GM12878 (cell line): ENCODE results near the gene LMX1A. TPM values are rescaled to one million over a fixed set of nuclear protein-coding genes. Genes with fewer than 3 reads are reported as not detected.

Experiments
- ATAC-seq: fragments of 200-7000 bp; cut with Tn5 transposase; 3 replicates; pipeline ENCODE4 v1.9.1; 2020; ENCODE audit warnings: mild to moderate bottlenecking, moderate library complexity
- BruUV-seq: library from RNA; stranded (reverse); fragments of 400-500 nt; replicated peaks from 2 replicates; lab custom pipeline; 2021; lab: Mats Ljungman, UMichigan
- CTCF ChIA-PET: fragments of 300-600 bp; sonication (Branson Sonifier 250); formaldehyde crosslinking; extraction: SDS; loops from one replicate; lab custom pipeline; 2021; ENCODE audit warnings: inconsistent platforms; lab: Yijun Ruan, JAX
- POLR2A ChIA-PET: fragments of 350-600 bp; formaldehyde crosslinking; extraction: SDS; loops from one replicate; lab custom pipeline; 2021; ENCODE audit warnings: inconsistent platforms; lab: Charles Lee
- RAD21 ChIA-PET: fragments of 300-600 bp; sonication (Branson Sonifier 250); formaldehyde crosslinking; loops from one replicate; lab custom pipeline; 2023; ENCODE audit warnings: antibody characterized with exemption; ENCODE audit not compliant: unreplicated experiment; lab: Charles Lee
- SMC1A ChIA-PET: fragments of 300-600 bp; sonication (Branson Sonifier 250); formaldehyde crosslinking; loops from one replicate; lab custom pipeline; 2023; ENCODE audit not compliant: unreplicated experiment, uncharacterized antibody; lab: Charles Lee
- DNase-seq: peaks from one replicate; pipeline ENCODE4 v3.0.0-alpha.2; 2011; ENCODE audit warnings: low read depth, low spot score
- FAIRE-seq: peaks from 3 replicates; lab custom pipeline; 2011; peaks lifted over from hg19 to GRCh38; lab: Jason Lieb, UNC
- H2AFZ ChIP-seq: 2 replicates; pipeline ENCODE4 v1.6.0; 2011; ENCODE audit warnings: low read depth, low read length, control low read depth; ENCODE audit not compliant: control insufficient read depth
- H3K27ac ChIP-seq: 2 replicates; pipeline ENCODE4 v1.5.1; 2011; ENCODE audit warnings: control low read depth; ENCODE audit not compliant: control insufficient read depth, insufficient read depth
- H3K27me3 ChIP-seq, 2 experiments: replicated peaks in 1 of 2; 2 replicates each; pipeline versions ENCODE4 v1.6.0 to v1.6.1; 2011; ENCODE audit warnings: low read length in 1 of 2; ENCODE audit not compliant: control insufficient read depth in 2 of 2, insufficient read depth in 2 of 2
- H3K36me3 ChIP-seq, 2 experiments: 2 replicates each; pipeline ENCODE4 v1.5.1; 2011; ENCODE audit warnings: low read length in 1 of 2; ENCODE audit not compliant: control insufficient read depth in 2 of 2, insufficient read depth in 2 of 2
- H3K4me1 ChIP-seq: 2 replicates; pipeline ENCODE4 v1.6.1; 2011; ENCODE audit warnings: mild to moderate bottlenecking, low read length, moderate library complexity, mixed read lengths; ENCODE audit not compliant: control insufficient read depth, insufficient read depth
- H3K4me2 ChIP-seq: 2 replicates; pipeline ENCODE4 v1.6.0; 2011; ENCODE audit warnings: control low read depth; ENCODE audit not compliant: control insufficient read depth, insufficient read depth
- H3K4me3 ChIP-seq: fragments of 200-600 bp; sonication (generic); 2 replicates; pipeline ENCODE4 v1.5.1; 2016
- H3K79me2 ChIP-seq: 2 replicates; pipeline ENCODE4 v1.6.0; 2011; ENCODE audit warnings: low read length; ENCODE audit not compliant: control insufficient read depth, insufficient read depth
- H3K9ac ChIP-seq: 2 replicates; pipeline ENCODE4 v1.8.0; 2011; ENCODE audit warnings: low read length, control low read depth, mixed read lengths; ENCODE audit not compliant: control insufficient read depth, insufficient read depth
- H3K9me3 ChIP-seq: replicated peaks from 3 replicates; pipeline ENCODE4 v1.5.1; 2011; ENCODE audit warnings: mild to moderate bottlenecking, low read length; ENCODE audit not compliant: control insufficient read depth, insufficient read depth
- H4K20me1 ChIP-seq: 2 replicates; pipeline ENCODE4 v1.6.0; 2011; ENCODE audit not compliant: control insufficient read depth, insufficient read depth
- ATF2 ChIP-seq: IDR thresholded peaks from 2 replicates; pipeline ENCODE4 v1.6.1; 2012; ENCODE audit warnings: low read length, inconsistent platforms
- ATF3 ChIP-seq: IDR thresholded peaks from 2 replicates; pipeline ENCODE4 v1.6.1; 2011; ENCODE audit warnings: low read depth, mild to moderate bottlenecking, low read length, moderate library complexity, borderline replicate concordance; ENCODE audit errors: extremely low read depth
- BMI1 ChIP-seq: fragments of 450-650 bp; IDR thresholded peaks from 2 replicates; pipeline ENCODE4 v1.6.1; 2016; ENCODE audit warnings: mild to moderate bottlenecking, moderate library complexity, borderline replicate concordance
- CBX3 ChIP-seq: fragments of 200-600 bp; sonication (generic); IDR thresholded peaks from 2 replicates; pipeline ENCODE4 v1.6.1; 2016; ENCODE audit warnings: low read depth, borderline replicate concordance
- CHD4 ChIP-seq: fragments of 200-600 bp; sonication (generic); IDR thresholded peaks from 2 replicates; pipeline ENCODE4 v1.6.1; 2016; ENCODE audit warnings: mild to moderate bottlenecking
- FOS ChIP-seq: IDR thresholded peaks from 3 replicates; pipeline ENCODE4 v1.6.1; 2011; ENCODE audit warnings: borderline replicate concordance; ENCODE audit not compliant: insufficient read length; ENCODE audit errors: extremely low read depth
- MEF2A ChIP-seq: IDR thresholded peaks from 2 replicates; pipeline ENCODE4 v1.6.1; 2011; ENCODE audit warnings: low read depth, mild to moderate bottlenecking, low read length, moderate library complexity; ENCODE audit not compliant: insufficient read depth
- MXI1 ChIP-seq: fragments of 150-350 bp; IDR thresholded peaks from 2 replicates; pipeline ENCODE4 v1.6.1; 2011; ENCODE audit warnings: low read depth, mild to moderate bottlenecking, inconsistent platforms, low read length, improper control_type of control experiment
- NFXL1 ChIP-seq: fragments of 450-650 bp; IDR thresholded peaks from 2 replicates; pipeline ENCODE4 v1.6.1; 2017; ENCODE audit warnings: antibody characterized with exemption, mild to moderate bottlenecking, borderline replicate concordance
- NFYA ChIP-seq: IDR thresholded peaks from 2 replicates; pipeline ENCODE4 v1.6.1; 2011; ENCODE audit warnings: low read depth, mild to moderate bottlenecking, low read length, improper control_type of control experiment, borderline replicate concordance
- POLR2A ChIP-seq: IDR thresholded peaks from 2 replicates; pipeline ENCODE4 v1.6.1; 2011; ENCODE audit warnings: low read depth, mild to moderate bottlenecking, low read length
- RELA ChIP-seq: fragments of 450-650 bp; IDR thresholded peaks from 2 replicates; pipeline ENCODE4 v1.8.0; 2014; ENCODE audit warnings: borderline replicate concordance; ENCODE audit not compliant: partially characterized antibody
- ZNF592 ChIP-seq: fragments of 450-650 bp; IDR thresholded peaks from 2 replicates; pipeline ENCODE4 v1.6.1; 2017; ENCODE audit warnings: mild to moderate bottlenecking, moderate library complexity
- WGBS: methylation state at CpG from one replicate; pipeline ENCODE4 v1.1.6; 2016; ENCODE audit warnings: low lambda C conversion rate; ENCODE audit not compliant: insufficient replicate concordance, insufficient coverage; ENCODE audit errors: missing lambda C conversion rate; 5-methylcytosine and 5-hydroxymethylcytosine counted together
- in situ Hi-C: fragments of 300-500 bp; cut with MboI; formaldehyde crosslinking; loops from 9 replicates; pipeline ENCODE4 v1.14.3; 2018; ENCODE audit warnings: mixed read lengths
- intact Hi-C: fragments of 100-400 bp; cut with micrococcal nuclease; formaldehyde crosslinking; loops from one replicate; pipeline ENCODE4 v1.14.2; 2022; ENCODE audit not compliant: unreplicated experiment
- polyA plus RNA-seq, 11 experiments: library from polyadenylated mRNA; depleted of rRNA in 4 of 11; unstranded in 6 of 11; stranded (reverse) in 5 of 11; fragments of >200 nt; fragmentation: Nextera tagmentation in 4 of 11; fragmentation: Illumina TruSeq in 1 of 11; extraction: Ambion mirVana in 4 of 11; extraction: Trizol in 1 of 11; gene quantifications; 1 replicate in 1 of 11; 2 replicates in 10 of 11; pipeline versions ENCODE4 v1.2.1 to v1.2.3, GENCODE V29; 2011 to 2016; ENCODE audit warnings: inconsistent platforms in 2 of 11, missing spikeins in 2 of 11, low read depth in 1 of 11
- total RNA-seq, 4 experiments: library from RNA; depleted of rRNA in 3 of 4; stranded (reverse); fragments of >200 nt in 3 of 4; fragmentation: Illumina TruSeq in 1 of 4; extraction: Trizol in 1 of 4; gene quantifications; 2 replicates each; pipeline versions ENCODE4 v1.2.1 to v1.2.3, GENCODE V29; 2013 to 2021
- TF ChIP-seq, protein P1 (sequence below): fragments of 450-650 bp; IDR thresholded peaks from 2 replicates; pipeline ENCODE4 v1.6.1; 2017; ENCODE audit warnings: mild to moderate bottlenecking, moderate library complexity

The LMX1A gene
- total and polyA plus RNA-seq, 10 of the 15 experiments (the other 5 are each of a cell fraction or from before 2014, with no cell fraction given) = not detected

GRCh38 chr1:165161130-165161529 lies 195.4 kb downstream of the LMX1A start (continued):
- TF ChIP-seq ZNF592 (no peak), CBX3 (no peak)

DNA sequence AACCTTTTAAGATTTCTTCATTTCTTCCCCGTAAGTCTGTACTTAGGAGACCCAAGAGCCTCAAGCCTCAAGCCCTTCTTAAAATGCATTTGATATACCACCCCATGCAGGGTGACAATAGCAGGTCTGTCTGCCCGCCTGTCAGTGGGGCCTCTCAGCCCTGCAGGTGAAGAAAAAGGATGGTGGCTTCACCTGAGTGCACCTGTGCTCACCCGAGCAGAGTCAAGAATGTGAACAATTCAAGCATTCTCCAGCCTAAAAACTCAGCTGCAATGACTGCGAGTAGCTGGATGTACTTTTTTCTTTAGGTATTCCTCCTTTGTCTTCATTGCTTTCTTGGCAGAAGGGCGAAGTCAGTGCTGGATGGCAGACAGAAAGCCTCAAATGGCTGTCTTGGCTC lies 203.3 kb downstream of the LMX1A start:
- in situ Hi-C loops = no loop called here
- SMC1A ChIA-PET = no interaction called here
- TF ChIP-seq CHD4 (no peak), RELA (no peak), FOS (no peak), MXI1 (no peak), BMI1 (no peak), POLR2A (no peak), ATF3 (no peak), NFYA (no peak), MEF2A (no peak), ATF2 (no peak), NFXL1 (no peak)
- TF ChIP-seq, protein P1, sequence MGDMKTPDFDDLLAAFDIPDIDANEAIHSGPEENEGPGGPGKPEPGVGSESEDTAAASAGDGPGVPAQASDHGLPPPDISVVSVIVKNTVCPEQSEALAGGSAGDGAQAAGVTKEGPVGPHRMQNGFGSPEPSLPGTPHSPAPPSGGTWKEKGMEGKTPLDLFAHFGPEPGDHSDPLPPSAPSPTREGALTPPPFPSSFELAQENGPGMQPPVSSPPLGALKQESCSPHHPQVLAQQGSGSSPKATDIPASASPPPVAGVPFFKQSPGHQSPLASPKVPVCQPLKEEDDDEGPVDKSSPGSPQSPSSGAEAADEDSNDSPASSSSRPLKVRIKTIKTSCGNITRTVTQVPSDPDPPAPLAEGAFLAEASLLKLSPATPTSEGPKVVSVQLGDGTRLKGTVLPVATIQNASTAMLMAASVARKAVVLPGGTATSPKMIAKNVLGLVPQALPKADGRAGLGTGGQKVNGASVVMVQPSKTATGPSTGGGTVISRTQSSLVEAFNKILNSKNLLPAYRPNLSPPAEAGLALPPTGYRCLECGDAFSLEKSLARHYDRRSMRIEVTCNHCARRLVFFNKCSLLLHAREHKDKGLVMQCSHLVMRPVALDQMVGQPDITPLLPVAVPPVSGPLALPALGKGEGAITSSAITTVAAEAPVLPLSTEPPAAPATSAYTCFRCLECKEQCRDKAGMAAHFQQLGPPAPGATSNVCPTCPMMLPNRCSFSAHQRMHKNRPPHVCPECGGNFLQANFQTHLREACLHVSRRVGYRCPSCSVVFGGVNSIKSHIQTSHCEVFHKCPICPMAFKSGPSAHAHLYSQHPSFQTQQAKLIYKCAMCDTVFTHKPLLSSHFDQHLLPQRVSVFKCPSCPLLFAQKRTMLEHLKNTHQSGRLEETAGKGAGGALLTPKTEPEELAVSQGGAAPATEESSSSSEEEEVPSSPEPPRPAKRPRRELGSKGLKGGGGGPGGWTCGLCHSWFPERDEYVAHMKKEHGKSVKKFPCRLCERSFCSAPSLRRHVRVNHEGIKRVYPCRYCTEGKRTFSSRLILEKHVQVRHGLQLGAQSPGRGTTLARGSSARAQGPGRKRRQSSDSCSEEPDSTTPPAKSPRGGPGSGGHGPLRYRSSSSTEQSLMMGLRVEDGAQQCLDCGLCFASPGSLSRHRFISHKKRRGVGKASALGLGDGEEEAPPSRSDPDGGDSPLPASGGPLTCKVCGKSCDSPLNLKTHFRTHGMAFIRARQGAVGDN = no peak

More for the DNA sequence above, 203.3 kb downstream of the LMX1A start:
- H2AFZ ChIP-seq = no peak overlapping the region
- DNase-seq (no peak), ATAC-seq (no peak), FAIRE-seq (no peak)
- H3K4me3 ChIP-seq = no peak overlapping the region
- H3K27me3 ChIP-seq = no peaks in the 10 kb centered on the region; a peak in 2 of 4 replicates
- ChIA-PET CTCF (no interaction called here), POLR2A (no interaction called here), RAD21 (no interaction called here)
- no peak overlapping the region for H3K4me2 ChIP-seq
- 21% methylated on average over 5 of the region's 5 CpGs for WGBS
- H3K79me2 ChIP-seq = no peaks in the 10 kb centered on the region
- H3K27ac ChIP-seq = no peak overlapping the region
- no peaks in the 10 kb centered on the region for H3K36me3 ChIP-seq
- BruUV-seq = no TSS peak
- no peaks in the 10 kb centered on the region for H3K4me1 ChIP-seq
- intact Hi-C loops = no loop called here
- no peaks in the 10 kb centered on the region for H3K9me3 ChIP-seq
- H3K9ac ChIP-seq = no peak overlapping the region
- H4K20me1 ChIP-seq = no peaks in the 10 kb centered on the region
